HEK293 (cell line): ENCODE data around the gene E2F1.

Experiments used
- CTCF ChIA-PET: fragments of 350-600 bp; formaldehyde crosslinking; extraction: SDS; loops from one replicate; lab custom pipeline; 2021; ENCODE audit warnings: antibody characterized with exemption; lab: Yijun Ruan, JAX
- POLR2A ChIA-PET: fragments of 300-600 bp; formaldehyde crosslinking; extraction: SDS; loops from one replicate; lab custom pipeline; 2020; ENCODE audit warnings: antibody characterized with exemption, inconsistent platforms; lab: Yijun Ruan, JAX
- H3K27ac ChIP-seq: fragments of 200-500 bp; sonication (Bioruptor generic); 2 replicates; pipeline ENCODE4 v1.5.1; 2014; ENCODE audit warnings: low read depth, low read length, control low read depth, inconsistent platforms; ENCODE audit errors: extremely low read depth
- H3K36me3 ChIP-seq, 2 experiments: fragments of 200-500 bp in 1 of 2; sonication (Bioruptor generic) in 1 of 2; 1 replicate in 1 of 2; 2 replicates in 1 of 2; pipeline ENCODE4 v1.5.1; 2014 to 2017; ENCODE audit warnings: inconsistent platforms in 2 of 2, low read length in 2 of 2; ENCODE audit not compliant: control insufficient read depth in 2 of 2, insufficient read depth in 1 of 2
- H3K4me1 ChIP-seq: fragments of 200-500 bp; sonication (Bioruptor generic); 2 replicates; pipeline ENCODE4 v1.5.1; 2014; ENCODE audit warnings: mild to moderate bottlenecking, low read length, inconsistent platforms; ENCODE audit not compliant: control insufficient read depth, insufficient read depth
- H3K4me3 ChIP-seq: 2 replicates; pipeline ENCODE4 v1.5.1; 2011; ENCODE audit warnings: low read depth, mild to moderate bottlenecking, control low read depth, low read length, moderate library complexity
- H3K9me3 ChIP-seq: fragments of 200-500 bp; sonication (Bioruptor generic); 2 replicates; pipeline ENCODE4 v1.5.1; 2014; ENCODE audit warnings: low read depth, low read length, inconsistent platforms; ENCODE audit not compliant: control insufficient read depth, insufficient read depth
- HIC1 ChIP-seq: fragments of 450-650 bp; formaldehyde crosslinking; IDR thresholded peaks from 2 replicates; pipeline ENCODE4 v1.5.1; 2016; ENCODE audit warnings: missing biosample characterization, missing genetic modification characterization
- PRDM4 ChIP-seq: fragments of 450-650 bp; formaldehyde crosslinking; IDR thresholded peaks from 2 replicates; pipeline ENCODE4 v1.5.1; 2017; ENCODE audit warnings: missing biosample characterization, missing genetic modification characterization
- REPIN1 ChIP-seq: fragments of 450-650 bp; formaldehyde crosslinking; IDR thresholded peaks from 2 replicates; pipeline ENCODE4 v1.5.1; 2017; ENCODE audit warnings: missing biosample characterization, missing genetic modification characterization, low read depth
- SP7 ChIP-seq: fragments of 450-650 bp; formaldehyde crosslinking; IDR thresholded peaks from 2 replicates; pipeline ENCODE4 v1.5.1; 2016; ENCODE audit warnings: missing biosample characterization, missing genetic modification characterization
- ZBTB49 ChIP-seq: fragments of 450-650 bp; formaldehyde crosslinking; IDR thresholded peaks from 2 replicates; pipeline ENCODE4 v1.5.1; 2016; ENCODE audit warnings: missing biosample characterization, missing genetic modification characterization, low read depth
- ZFP69B ChIP-seq: fragments of 450-650 bp; formaldehyde crosslinking; IDR thresholded peaks from 2 replicates; pipeline ENCODE4 v1.5.1; 2016; ENCODE audit warnings: missing biosample characterization, missing genetic modification characterization
- ZNF121 ChIP-seq: fragments of 450-650 bp; formaldehyde crosslinking; IDR thresholded peaks from 2 replicates; pipeline ENCODE4 v1.5.1; 2016; ENCODE audit warnings: missing biosample characterization, missing genetic modification characterization
- ZNF157 ChIP-seq: fragments of 450-650 bp; formaldehyde crosslinking; IDR thresholded peaks from 2 replicates; pipeline ENCODE4 v1.5.1; 2016; ENCODE audit warnings: missing biosample characterization, missing genetic modification characterization
- ZNF19 ChIP-seq: fragments of 450-650 bp; formaldehyde crosslinking; IDR thresholded peaks from 2 replicates; pipeline ENCODE4; 2016; ENCODE audit warnings: missing biosample characterization, missing genetic modification characterization, low read depth
- ZNF302 ChIP-seq: fragments of 450-650 bp; formaldehyde crosslinking; IDR thresholded peaks from 2 replicates; pipeline ENCODE4 v1.5.1; 2016; ENCODE audit warnings: missing biosample characterization, missing genetic modification characterization, low read depth
- ZNF501 ChIP-seq: fragments of 450-650 bp; formaldehyde crosslinking; IDR thresholded peaks from 2 replicates; pipeline ENCODE4 v1.5.1; 2016; ENCODE audit warnings: missing biosample characterization, missing genetic modification characterization
- ZNF529 ChIP-seq: fragments of 450-650 bp; formaldehyde crosslinking; IDR thresholded peaks from 2 replicates; pipeline ENCODE4 v1.5.1; 2017; ENCODE audit warnings: missing genetic modification characterization, missing biosample characterization; ENCODE audit not compliant: insufficient replicate concordance
- ZNF544 ChIP-seq: fragments of 450-650 bp; formaldehyde crosslinking; IDR thresholded peaks from 2 replicates; pipeline ENCODE4 v1.5.0; 2017; ENCODE audit warnings: missing biosample characterization, missing genetic modification characterization
- ZNF585B ChIP-seq: fragments of 450-650 bp; formaldehyde crosslinking; IDR thresholded peaks from 2 replicates; pipeline ENCODE4 v1.5.1; 2016; ENCODE audit warnings: missing biosample characterization, missing genetic modification characterization
- ZNF621 ChIP-seq: fragments of 450-650 bp; formaldehyde crosslinking; IDR thresholded peaks from 2 replicates; pipeline ENCODE4 v1.5.1; 2017; ENCODE audit warnings: missing biosample characterization, missing genetic modification characterization
- ZNF670 ChIP-seq: fragments of 450-650 bp; formaldehyde crosslinking; IDR thresholded peaks from 2 replicates; pipeline ENCODE4 v1.5.1; 2016; ENCODE audit warnings: missing biosample characterization, missing genetic modification characterization, low read depth
- TF ChIP-seq, protein P1 (sequence below): fragments of 450-650 bp; formaldehyde crosslinking; IDR thresholded peaks from 2 replicates; pipeline ENCODE4 v1.5.1; 2017; ENCODE audit warnings: missing biosample characterization, mild to moderate bottlenecking, missing genetic modification characterization, moderate library complexity
- TF ChIP-seq, protein P2 (sequence below): fragments of 450-650 bp; formaldehyde crosslinking; IDR thresholded peaks from 2 replicates; pipeline ENCODE4 v1.5.0; 2017; ENCODE audit warnings: missing biosample characterization, missing genetic modification characterization, borderline replicate concordance
- TF ChIP-seq, protein P3 (sequence below): fragments of 450-650 bp; formaldehyde crosslinking; IDR thresholded peaks from 2 replicates; pipeline ENCODE4 v1.5.1; 2017; ENCODE audit warnings: missing biosample characterization, missing genetic modification characterization

E2F1 gene

DNA sequence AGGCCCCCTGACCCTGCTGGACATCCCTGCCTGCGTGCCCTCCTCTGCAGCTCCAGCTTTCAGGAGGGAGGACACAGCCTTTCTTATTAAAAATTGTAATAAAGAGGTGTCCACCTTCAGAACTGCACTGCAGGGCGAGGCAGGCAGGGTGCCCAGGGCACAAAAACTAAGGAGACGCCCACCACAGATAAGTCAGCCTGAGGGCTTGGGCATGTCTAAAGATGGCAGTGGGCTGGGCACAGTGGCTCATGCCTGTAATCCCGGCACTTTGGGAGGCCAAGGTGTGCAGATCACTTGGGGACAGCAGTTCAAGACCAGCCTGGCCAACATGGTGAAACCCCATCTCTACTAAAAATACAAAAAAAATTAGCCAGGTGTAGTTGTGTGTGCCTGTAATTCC is 31.0 kb downstream of the E2F1 start:
- TF ChIP-seq ZNF302 (tag by site-specific recombination), result no peak
- no peak for TF ChIP-seq ZNF621 (tag by site-specific recombination)
- TF ChIP-seq, protein P1, sequence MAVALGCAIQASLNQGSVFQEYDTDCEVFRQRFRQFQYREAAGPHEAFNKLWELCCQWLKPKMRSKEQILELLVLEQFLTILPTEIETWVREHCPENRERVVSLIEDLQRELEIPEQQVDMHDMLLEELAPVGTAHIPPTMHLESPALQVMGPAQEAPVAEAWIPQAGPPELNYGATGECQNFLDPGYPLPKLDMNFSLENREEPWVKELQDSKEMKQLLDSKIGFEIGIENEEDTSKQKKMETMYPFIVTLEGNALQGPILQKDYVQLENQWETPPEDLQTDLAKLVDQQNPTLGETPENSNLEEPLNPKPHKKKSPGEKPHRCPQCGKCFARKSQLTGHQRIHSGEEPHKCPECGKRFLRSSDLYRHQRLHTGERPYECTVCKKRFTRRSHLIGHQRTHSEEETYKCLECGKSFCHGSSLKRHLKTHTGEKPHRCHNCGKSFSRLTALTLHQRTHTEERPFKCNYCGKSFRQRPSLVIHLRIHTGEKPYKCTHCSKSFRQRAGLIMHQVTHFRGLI (tag by site-specific recombination), result no peak
- no peak for TF ChIP-seq REPIN1
- TF ChIP-seq ZNF529 (tag by site-specific recombination), result no peak
- TF ChIP-seq ZBTB49 (tag by site-specific recombination), result no peak
- TF ChIP-seq ZFP69B (tag by site-specific recombination), result no peak
- TF ChIP-seq ZNF157 (tag by site-specific recombination), result no peak
- TF ChIP-seq ZNF501 (tag by site-specific recombination), result no peak
- no peak for TF ChIP-seq ZNF585B (tag by site-specific recombination)
- TF ChIP-seq, protein P2, sequence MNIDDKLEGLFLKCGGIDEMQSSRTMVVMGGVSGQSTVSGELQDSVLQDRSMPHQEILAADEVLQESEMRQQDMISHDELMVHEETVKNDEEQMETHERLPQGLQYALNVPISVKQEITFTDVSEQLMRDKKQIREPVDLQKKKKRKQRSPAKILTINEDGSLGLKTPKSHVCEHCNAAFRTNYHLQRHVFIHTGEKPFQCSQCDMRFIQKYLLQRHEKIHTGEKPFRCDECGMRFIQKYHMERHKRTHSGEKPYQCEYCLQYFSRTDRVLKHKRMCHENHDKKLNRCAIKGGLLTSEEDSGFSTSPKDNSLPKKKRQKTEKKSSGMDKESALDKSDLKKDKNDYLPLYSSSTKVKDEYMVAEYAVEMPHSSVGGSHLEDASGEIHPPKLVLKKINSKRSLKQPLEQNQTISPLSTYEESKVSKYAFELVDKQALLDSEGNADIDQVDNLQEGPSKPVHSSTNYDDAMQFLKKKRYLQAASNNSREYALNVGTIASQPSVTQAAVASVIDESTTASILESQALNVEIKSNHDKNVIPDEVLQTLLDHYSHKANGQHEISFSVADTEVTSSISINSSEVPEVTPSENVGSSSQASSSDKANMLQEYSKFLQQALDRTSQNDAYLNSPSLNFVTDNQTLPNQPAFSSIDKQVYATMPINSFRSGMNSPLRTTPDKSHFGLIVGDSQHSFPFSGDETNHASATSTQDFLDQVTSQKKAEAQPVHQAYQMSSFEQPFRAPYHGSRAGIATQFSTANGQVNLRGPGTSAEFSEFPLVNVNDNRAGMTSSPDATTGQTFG (tag by site-specific recombination), result no peak
- no peak for TF ChIP-seq SP7 (tag by site-specific recombination)
- no peak for TF ChIP-seq ZNF544 (tag by site-specific recombination)
- TF ChIP-seq ZNF670 (tag by site-specific recombination), result no peak
- Histone ChIP-seq H3K4me1 (no peaks in the 10 kb centered on the region), H3K36me3 (peaks cover 0 to 38% of the 10 kb centered on the region in 2 experiments; a peak in 1 of 3 replicates), H3K27ac (no peak overlapping the region), H3K9me3 (no peaks in the 10 kb centered on the region), H3K4me3 (no peak overlapping the region)
- ChIA-PET POLR2A (interaction anchor here (1.5 to 3.5 kb wide), 2 partner anchors 9 to 11 kb away, joined by 5 to 23 read pairs; partner anchors contain the start of gene ACTL10), CTCF (interaction anchor here (0.7 to 2.6 kb wide), 4 partner anchors 11 to 202 kb away, joined by 3 to 7 read pairs (median 3); partner anchors contain the start of gene ACTL10)

- no peaks in the 10 kb centered on the region for H3K4me1 ChIP-seq
- no peak overlapping the region for H3K27ac ChIP-seq
- H3K36me3 ChIP-seq, result peaks cover 0 to 34% of the 10 kb centered on the region in 2 experiments; a peak in 1 of 3 replicates
- no peak overlapping the region for H3K4me3 ChIP-seq
- no peaks in the 10 kb centered on the region for H3K9me3 ChIP-seq
- ChIA-PET CTCF (interaction anchor here (0.6 to 2.6 kb wide), 7 partner anchors 8 to 228 kb away, joined by 3 to 8 read pairs (median 3); partner anchors contain the start of gene PXMP4), POLR2A (interaction anchor here (1.0 to 3.5 kb wide), 3 partner anchors 9 to 166 kb away, joined by 5 to 23 read pairs (median 5); partner anchors contain the start of gene ACTL10)
- TF ChIP-seq PRDM4 (tag by site-specific recombination), result no peak
- TF ChIP-seq, protein P3, sequence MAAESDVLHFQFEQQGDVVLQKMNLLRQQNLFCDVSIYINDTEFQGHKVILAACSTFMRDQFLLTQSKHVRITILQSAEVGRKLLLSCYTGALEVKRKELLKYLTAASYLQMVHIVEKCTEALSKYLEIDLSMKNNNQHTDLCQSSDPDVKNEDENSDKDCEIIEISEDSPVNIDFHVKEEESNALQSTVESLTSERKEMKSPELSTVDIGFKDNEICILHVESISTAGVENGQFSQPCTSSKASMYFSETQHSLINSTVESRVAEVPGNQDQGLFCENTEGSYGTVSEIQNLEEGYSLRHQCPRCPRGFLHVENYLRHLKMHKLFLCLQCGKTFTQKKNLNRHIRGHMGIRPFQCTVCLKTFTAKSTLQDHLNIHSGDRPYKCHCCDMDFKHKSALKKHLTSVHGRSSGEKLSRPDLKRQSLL (tag by site-specific recombination), result no peak
- no peak for TF ChIP-seq ZNF121
- no peak for TF ChIP-seq HIC1 (tag by site-specific recombination)
- no peak for TF ChIP-seq ZNF302 (tag by site-specific recombination)
- no peak for TF ChIP-seq ZNF19
Measured at GRCh38 chr20:33654680-33655161, 31.5 kb downstream of the E2F1 start.
